Vagina (tissue), 2 donors: ENCODE results near the gene ARHGAP40. TPM values are rescaled to one million over a fixed set of nuclear protein-coding genes. Genes with fewer than 3 reads are reported as not detected.

Experiments used
- DNase-seq, 2 donors: peaks; one replicate each; pipeline ENCODE4 v3.0.0-alpha.2; 2017; ENCODE audit errors: extremely low spot score in 2 of 2
- H3K27ac ChIP-seq: fragments of 200-600 bp; sonication (generic); one replicate; pipeline ENCODE4 v1.5.1; 2019
- H3K27me3 ChIP-seq: fragments of 200-600 bp; sonication (generic); one replicate; pipeline ENCODE4 v1.5.1; 2019
- H3K36me3 ChIP-seq, 2 donors: fragments of 200-600 bp; sonication (generic); one replicate each; pipeline ENCODE4 v1.5.1; 2017 to 2019
- H3K4me1 ChIP-seq: fragments of 200-600 bp; sonication (generic); one replicate; pipeline ENCODE4 v1.5.1; 2019
- H3K4me3 ChIP-seq, 2 donors: fragments of 200-600 bp; sonication (generic); 1 replicate in 1 of 2; 2 replicates in 1 of 2; pipeline ENCODE4 v1.5.1; 2016 to 2019
- H3K9me3 ChIP-seq: fragments of 200-600 bp; sonication (generic); one replicate; pipeline ENCODE4 v1.5.1; 2019
- CTCF ChIP-seq, 3 experiments: fragments of 450-650 bp in 2 of 3; fragments of 200-600 bp in 1 of 3; sonication (generic) in 1 of 3; IDR thresholded peaks; one replicate each; pipeline ENCODE4 v1.5.1; 2017 to 2019; ENCODE audit warnings: antibody characterized with exemption in 3 of 3, mild to moderate bottlenecking in 2 of 3, moderate library complexity in 2 of 3
- POLR2A ChIP-seq, 2 donors: fragments of 450-650 bp; IDR thresholded peaks; one replicate each; pipeline ENCODE4 v1.6.1; 2017; ENCODE audit warnings: antibody characterized with exemption in 2 of 2, mild to moderate bottlenecking in 2 of 2, moderate library complexity in 2 of 2
- POLR2AphosphoS5 ChIP-seq, 2 donors: sonication (generic); formaldehyde crosslinking; IDR thresholded peaks; one replicate each; pipeline ENCODE4 v1.9.0; 2017; ENCODE audit warnings: antibody characterized with exemption in 2 of 2, mild to moderate bottlenecking in 2 of 2, low read depth in 1 of 2; ENCODE audit not compliant: insufficient read depth in 1 of 2
- intact Hi-C: fragments of 100-400 bp; cut with DNase I; formaldehyde crosslinking; loops from one replicate; pipeline ENCODE4 v1.15.1; 2023
- total RNA-seq: library from RNA; depleted of rRNA; stranded (reverse); fragments of >200 nt; gene quantifications from one replicate; pipeline ENCODE4 v1.2.3, GENCODE V29; 2016

The ARHGAP40 gene
- total RNA-seq, 1 donor from 2014 or later: 21.9 TPM

- Histone ChIP-seq H3K4me3 (no peak overlapping the region), H3K27ac (no peak overlapping the region), H3K4me1 (no peaks in the 10 kb centered on the region), H3K36me3 (no peaks in the 10 kb centered on the region), H3K27me3 (no peaks in the 10 kb centered on the region), H3K9me3 (no peaks in the 10 kb centered on the region)
- TF ChIP-seq POLR2A (IDR thresholded peaks at IDR 0.05) (no peak), POLR2AphosphoS5 (IDR thresholded peaks at IDR 0.05; ENCODE audit: insufficient read depth in 1 of 2, low read depth in 1 of 2) (no peak), CTCF (IDR thresholded peaks at IDR 0.05) (no peak)
- no peak for DNase-seq
- intact Hi-C loops: no loop called here
These were observed 22.5 kb downstream of the ARHGAP40 start for GRCh38 chr20:38624084-38624483.

GRCh38 chr20:38625896-38626295 lies 24.3 kb downstream of the ARHGAP40 start:
- Histone ChIP-seq H3K27ac (no peak overlapping the region), H3K4me1 (no peaks in the 10 kb centered on the region), H3K27me3 (no peaks in the 10 kb centered on the region), H3K9me3 (no peaks in the 10 kb centered on the region), H3K36me3 (no peaks in the 10 kb centered on the region), H3K4me3 (no peak overlapping the region)
- no peak for DNase-seq
- TF ChIP-seq POLR2A (IDR thresholded peaks at IDR 0.05) (no peak), CTCF (IDR thresholded peaks at IDR 0.05) (no peak), POLR2AphosphoS5 (IDR thresholded peaks at IDR 0.05; ENCODE audit: insufficient read depth in 1 of 2, low read depth in 1 of 2) (no peak)
- intact Hi-C loops: no loop called here

GRCh38 chr20:38626921-38627659 lies 25.5 kb downstream of the ARHGAP40 start:
- no peak overlapping the region for H3K4me3 ChIP-seq

GRCh38 chr20:38628580-38629470 lies 27.2 kb downstream of the ARHGAP40 start:
- Histone ChIP-seq H3K4me1 (no peaks in the 10 kb centered on the region), H3K9me3 (no peaks in the 10 kb centered on the region), H3K36me3 (no peaks in the 10 kb centered on the region), H3K4me3 (no peak overlapping the region), H3K27ac (no peak overlapping the region), H3K27me3 (no peaks in the 10 kb centered on the region)
- DNase-seq: no peak
- no peak for TF ChIP-seq POLR2A (IDR thresholded peaks at IDR 0.05)
- TF ChIP-seq POLR2AphosphoS5 (IDR thresholded peaks at IDR 0.05; ENCODE audit: insufficient read depth in 1 of 2, low read depth in 1 of 2): no peak
- no peak for TF ChIP-seq CTCF (IDR thresholded peaks at IDR 0.05)
- intact Hi-C loops: no loop called here

More at GRCh38 chr20:38626921-38627659, 25.5 kb downstream of the ARHGAP40 start:
- no peak for DNase-seq
- H3K9me3 ChIP-seq: no peaks in the 10 kb centered on the region
- no peaks in the 10 kb centered on the region for H3K4me1 ChIP-seq
- intact Hi-C loops: no loop called here
- no peak overlapping the region for H3K27ac ChIP-seq
- no peaks in the 10 kb centered on the region for H3K36me3 ChIP-seq
- TF ChIP-seq POLR2AphosphoS5 (IDR thresholded peaks at IDR 0.05; ENCODE audit: insufficient read depth in 1 of 2, low read depth in 1 of 2) (no peak), CTCF (IDR thresholded peaks at IDR 0.05) (no peak), POLR2A (IDR thresholded peaks at IDR 0.05) (no peak)
- H3K27me3 ChIP-seq: no peaks in the 10 kb centered on the region
